Measurements from ENCODE around the gene NADK2. TPM values are rescaled to one million over a fixed set of nuclear protein-coding genes. Genes with fewer than 3 reads are reported as not detected.

Gene NADK2
- total and polyA plus RNA-seq, 9 of the 15 experiments (the other 6 are each of a cell fraction or from before 2014, with no cell fraction given) = 10.6 to 41.0 (median 24.0) TPM

DNA sequence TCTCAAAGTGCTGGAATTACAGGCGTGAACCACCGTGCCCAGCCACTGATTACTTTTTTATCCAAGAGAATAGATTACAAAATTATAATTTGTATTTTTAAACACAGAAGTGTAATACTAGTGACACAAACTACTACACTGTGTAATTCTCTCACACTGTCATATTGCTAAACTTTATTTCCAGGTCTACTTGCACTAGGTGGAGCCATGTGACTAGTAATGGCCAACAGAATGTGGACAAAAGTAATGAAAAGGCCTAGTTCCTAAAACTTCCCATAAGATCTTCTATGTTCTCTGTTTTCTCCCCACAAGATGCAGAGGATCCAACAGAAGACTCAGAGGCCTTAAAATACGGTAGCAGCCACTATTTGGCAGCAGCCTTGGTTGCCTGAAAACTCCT lies 27.3 kb downstream of the NADK2 start:
- Histone ChIP-seq H3K79me2 (ENCODE audit: control insufficient read depth, insufficient read depth, low read length) (no peaks in the 10 kb centered on the region), H3K36me3 (ENCODE audit: control insufficient read depth, insufficient read depth, low read length) (peaks cover 61% of the 10 kb centered on the region; the same call in 1 of the 3 replicates), H4K20me1 (replicated peaks; ENCODE audit: control insufficient read depth, insufficient read depth, low read length) (no peaks in the 10 kb centered on the region), H3K4me1 (replicated peaks in 1 of 2; ENCODE audit: control insufficient read depth in 2 of 2, insufficient read depth in 2 of 2, low read length in 2 of 2) (no peaks in the 10 kb centered on the region), H3K4me2 (ENCODE audit: insufficient read depth, low read length) (no peak overlapping the region), H3K9ac (ENCODE audit: insufficient read depth in 1 of 2, low read depth in 2 of 2, low read length in 2 of 2) (no peak overlapping the region), H3K27ac (ENCODE audit: extremely low read depth, low read depth, low read length) (no peak overlapping the region), H2AFZ (ENCODE audit: low read depth, low read length) (no peak overlapping the region), H3K9me1 (ENCODE audit: control insufficient read depth, insufficient read depth, low read length) (no peaks in the 10 kb centered on the region), H3K4me3 (no peak overlapping the region), H3K9me3 (replicated peaks; ENCODE audit: control insufficient read depth, insufficient read depth, low read depth, low read length) (no peaks in the 10 kb centered on the region), H3K27me3 (ENCODE audit: control insufficient read depth in 2 of 2, insufficient read depth in 2 of 2, low read length in 2 of 2) (no peaks in the 10 kb centered on the region)
- FAIRE-seq (no peak), DNase-seq (ENCODE audit: extremely low read depth in 1 of 4, low spot score in 3 of 4) (peak in 1 of 4 experiments; percentile 21), ATAC-seq (peak; percentile 63; the same call in 2 of the 3 replicates)
- TF ChIP-seq RAD21 (CRISPR knock-in tag; conservative IDR thresholded peaks at IDR 0.05 in 1 of 2, IDR thresholded peaks at IDR 0.05 in 1 of 2) (peak; percentile 58 to 68), ZNF717 (CRISPR knock-in tag; IDR thresholded peaks at IDR 0.05) (no peak), NEUROD1 (IDR thresholded peaks at IDR 0.05; ENCODE audit: borderline replicate concordance, low read depth, low read length, partially characterized antibody) (no peak), SMC3 (conservative IDR thresholded peaks at IDR 0.05; ENCODE audit: insufficient read depth, low read depth, low read length) (peak; percentile 25; the same call in 1 of the 2 replicates)
- TF ChIP-seq, protein P1, sequence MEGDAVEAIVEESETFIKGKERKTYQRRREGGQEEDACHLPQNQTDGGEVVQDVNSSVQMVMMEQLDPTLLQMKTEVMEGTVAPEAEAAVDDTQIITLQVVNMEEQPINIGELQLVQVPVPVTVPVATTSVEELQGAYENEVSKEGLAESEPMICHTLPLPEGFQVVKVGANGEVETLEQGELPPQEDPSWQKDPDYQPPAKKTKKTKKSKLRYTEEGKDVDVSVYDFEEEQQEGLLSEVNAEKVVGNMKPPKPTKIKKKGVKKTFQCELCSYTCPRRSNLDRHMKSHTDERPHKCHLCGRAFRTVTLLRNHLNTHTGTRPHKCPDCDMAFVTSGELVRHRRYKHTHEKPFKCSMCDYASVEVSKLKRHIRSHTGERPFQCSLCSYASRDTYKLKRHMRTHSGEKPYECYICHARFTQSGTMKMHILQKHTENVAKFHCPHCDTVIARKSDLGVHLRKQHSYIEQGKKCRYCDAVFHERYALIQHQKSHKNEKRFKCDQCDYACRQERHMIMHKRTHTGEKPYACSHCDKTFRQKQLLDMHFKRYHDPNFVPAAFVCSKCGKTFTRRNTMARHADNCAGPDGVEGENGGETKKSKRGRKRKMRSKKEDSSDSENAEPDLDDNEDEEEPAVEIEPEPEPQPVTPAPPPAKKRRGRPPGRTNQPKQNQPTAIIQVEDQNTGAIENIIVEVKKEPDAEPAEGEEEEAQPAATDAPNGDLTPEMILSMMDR (IDR thresholded peaks at IDR 0.05 in 2 of 3, conservative IDR thresholded peaks at IDR 0.05 in 1 of 3; ENCODE audit: insufficient read depth in 2 of 3, low read depth in 1 of 3, low read length in 3 of 3) = peak; percentile 8 to 64 (median 24); a peak in 3 of 6 replicates
- TF ChIP-seq, protein P2, sequence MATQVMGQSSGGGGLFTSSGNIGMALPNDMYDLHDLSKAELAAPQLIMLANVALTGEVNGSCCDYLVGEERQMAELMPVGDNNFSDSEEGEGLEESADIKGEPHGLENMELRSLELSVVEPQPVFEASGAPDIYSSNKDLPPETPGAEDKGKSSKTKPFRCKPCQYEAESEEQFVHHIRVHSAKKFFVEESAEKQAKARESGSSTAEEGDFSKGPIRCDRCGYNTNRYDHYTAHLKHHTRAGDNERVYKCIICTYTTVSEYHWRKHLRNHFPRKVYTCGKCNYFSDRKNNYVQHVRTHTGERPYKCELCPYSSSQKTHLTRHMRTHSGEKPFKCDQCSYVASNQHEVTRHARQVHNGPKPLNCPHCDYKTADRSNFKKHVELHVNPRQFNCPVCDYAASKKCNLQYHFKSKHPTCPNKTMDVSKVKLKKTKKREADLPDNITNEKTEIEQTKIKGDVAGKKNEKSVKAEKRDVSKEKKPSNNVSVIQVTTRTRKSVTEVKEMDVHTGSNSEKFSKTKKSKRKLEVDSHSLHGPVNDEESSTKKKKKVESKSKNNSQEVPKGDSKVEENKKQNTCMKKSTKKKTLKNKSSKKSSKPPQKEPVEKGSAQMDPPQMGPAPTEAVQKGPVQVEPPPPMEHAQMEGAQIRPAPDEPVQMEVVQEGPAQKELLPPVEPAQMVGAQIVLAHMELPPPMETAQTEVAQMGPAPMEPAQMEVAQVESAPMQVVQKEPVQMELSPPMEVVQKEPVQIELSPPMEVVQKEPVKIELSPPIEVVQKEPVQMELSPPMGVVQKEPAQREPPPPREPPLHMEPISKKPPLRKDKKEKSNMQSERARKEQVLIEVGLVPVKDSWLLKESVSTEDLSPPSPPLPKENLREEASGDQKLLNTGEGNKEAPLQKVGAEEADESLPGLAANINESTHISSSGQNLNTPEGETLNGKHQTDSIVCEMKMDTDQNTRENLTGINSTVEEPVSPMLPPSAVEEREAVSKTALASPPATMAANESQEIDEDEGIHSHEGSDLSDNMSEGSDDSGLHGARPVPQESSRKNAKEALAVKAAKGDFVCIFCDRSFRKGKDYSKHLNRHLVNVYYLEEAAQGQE (IDR thresholded peaks at IDR 0.05; ENCODE audit: borderline replicate concordance) = peak; percentile 49; the same call in 1 of the 2 replicates
- TF ChIP-seq, protein P2 (CRISPR knock-in tag; IDR thresholded peaks at IDR 0.05; ENCODE audit: low read depth) = no peak
- TF ChIP-seq, protein P3, sequence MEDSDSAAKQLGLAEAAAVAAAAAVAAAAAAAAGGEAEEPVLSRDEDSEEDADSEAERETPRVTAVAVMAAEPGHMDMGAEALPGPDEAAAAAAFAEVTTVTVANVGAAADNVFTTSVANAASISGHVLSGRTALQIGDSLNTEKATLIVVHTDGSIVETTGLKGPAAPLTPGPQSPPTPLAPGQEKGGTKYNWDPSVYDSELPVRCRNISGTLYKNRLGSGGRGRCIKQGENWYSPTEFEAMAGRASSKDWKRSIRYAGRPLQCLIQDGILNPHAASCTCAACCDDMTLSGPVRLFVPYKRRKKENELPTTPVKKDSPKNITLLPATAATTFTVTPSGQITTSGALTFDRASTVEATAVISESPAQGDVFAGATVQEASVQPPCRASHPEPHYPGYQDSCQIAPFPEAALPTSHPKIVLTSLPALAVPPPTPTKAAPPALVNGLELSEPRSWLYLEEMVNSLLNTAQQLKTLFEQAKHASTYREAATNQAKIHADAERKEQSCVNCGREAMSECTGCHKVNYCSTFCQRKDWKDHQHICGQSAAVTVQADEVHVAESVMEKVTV (CRISPR knock-in tag; IDR thresholded peaks at IDR 0.05) = peak; percentile 38; the same call in 1 of the 2 replicates
- 95% methylated on average over 3 of the region's 3 CpGs for WGBS (ENCODE audit: insufficient coverage, low coverage, missing lambda C conversion rate)
- in situ Hi-C loops (cut with MboI) = no loop called here
- POLR2A ChIA-PET = interaction anchor here (0.7 to 1.6 kb wide), 2 partner anchors 12 to 203 kb away, joined by 3 to 8 read pairs; no protein-coding TSS in a partner anchor
- intact Hi-C loops (cut with micrococcal nuclease) = loop anchor here (1.0 kb wide), 1 partner anchor 91 kb away; no protein-coding TSS in a partner anchor
- CTCF ChIA-PET (ENCODE audit: low intra/inter-chr PET ratio) = interaction anchor here (0.6 to 2.1 kb wide), 2 partner anchors 91 to 93 kb away, joined by 3 to 12 read pairs; no protein-coding TSS in a partner anchor
- BruUV-seq (replicated peaks) = no TSS peak

All from K562 (cell line).